Ishikawa (cell line): ENCODE results near the gene SIGLEC12.

ENCODE experiments used
- CREB1 ChIP-seq: IDR thresholded peaks from 2 replicates; pipeline ENCODE4 v1.6.1; 2012; ENCODE audit warnings: low read depth
- EGR1 ChIP-seq: IDR thresholded peaks from 2 replicates; pipeline ENCODE4 v1.6.1; 2012
- EP300 ChIP-seq: IDR thresholded peaks from 2 replicates; pipeline ENCODE4 v1.6.1; 2012; ENCODE audit warnings: borderline replicate concordance
- FOXM1 ChIP-seq: IDR thresholded peaks from 2 replicates; pipeline ENCODE4 v1.6.1; 2012; ENCODE audit warnings: low read depth, borderline replicate concordance
- NFIC ChIP-seq: IDR thresholded peaks from 2 replicates; pipeline ENCODE4 v1.6.1; 2012
- RAD21 ChIP-seq: IDR thresholded peaks from 2 replicates; pipeline ENCODE4 v1.6.1; 2012; ENCODE audit warnings: low read depth
- TAF1 ChIP-seq: IDR thresholded peaks from 2 replicates; pipeline ENCODE4 v1.6.1; 2012; ENCODE audit warnings: low read depth, mild to moderate bottlenecking
- TCF12 ChIP-seq: IDR thresholded peaks from 2 replicates; pipeline ENCODE4 v1.6.1; 2012; ENCODE audit warnings: low read depth
- TEAD4 ChIP-seq: IDR thresholded peaks from 2 replicates; pipeline ENCODE4 v1.6.1; 2012
- YY1 ChIP-seq: IDR thresholded peaks from 2 replicates; pipeline ENCODE4 v1.6.1; 2012; ENCODE audit warnings: low read depth
- ZBTB7A ChIP-seq: IDR thresholded peaks from 2 replicates; pipeline ENCODE4 v1.6.1; 2012; ENCODE audit warnings: low read depth
- TF ChIP-seq, protein P1 (sequence below): IDR thresholded peaks from 2 replicates; pipeline ENCODE4 v1.6.1; 2012
- TF ChIP-seq, protein P2 (sequence below): IDR thresholded peaks from 2 replicates; pipeline ENCODE4 v1.6.1; 2012; ENCODE audit warnings: low read depth, mild to moderate bottlenecking
- TF ChIP-seq, protein P3 (sequence below): IDR thresholded peaks from 2 replicates; pipeline ENCODE4 v1.6.1; 2012

The SIGLEC12 gene

DNA sequence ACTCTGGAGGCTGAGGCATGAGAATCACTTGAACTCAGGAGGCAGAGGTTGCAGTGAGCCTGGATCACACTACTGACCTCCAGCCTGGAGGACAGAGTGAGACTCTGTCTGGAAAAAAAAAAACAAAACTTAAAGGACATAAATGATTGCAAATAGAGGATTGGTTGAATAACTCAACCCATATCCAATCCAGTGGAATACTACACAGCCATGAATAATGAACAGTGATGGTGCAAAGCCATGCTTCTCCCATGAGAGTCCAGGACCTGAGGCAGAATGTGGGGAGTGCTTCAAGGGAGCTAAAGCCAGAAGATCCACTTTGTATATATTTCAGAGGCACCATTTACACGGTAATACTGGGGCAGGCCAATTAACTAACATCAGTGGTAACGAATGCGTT, 25.4 kb downstream of the SIGLEC12 start:
- TF ChIP-seq EGR1 = no peak
- no peak for TF ChIP-seq FOXM1
- TF ChIP-seq TCF12 = no peak
- TF ChIP-seq CREB1 = no peak
- no peak for TF ChIP-seq YY1
- TF ChIP-seq, protein P1, sequence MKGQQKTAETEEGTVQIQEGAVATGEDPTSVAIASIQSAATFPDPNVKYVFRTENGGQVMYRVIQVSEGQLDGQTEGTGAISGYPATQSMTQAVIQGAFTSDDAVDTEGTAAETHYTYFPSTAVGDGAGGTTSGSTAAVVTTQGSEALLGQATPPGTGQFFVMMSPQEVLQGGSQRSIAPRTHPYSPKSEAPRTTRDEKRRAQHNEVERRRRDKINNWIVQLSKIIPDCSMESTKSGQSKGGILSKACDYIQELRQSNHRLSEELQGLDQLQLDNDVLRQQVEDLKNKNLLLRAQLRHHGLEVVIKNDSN = no peak

DNA sequence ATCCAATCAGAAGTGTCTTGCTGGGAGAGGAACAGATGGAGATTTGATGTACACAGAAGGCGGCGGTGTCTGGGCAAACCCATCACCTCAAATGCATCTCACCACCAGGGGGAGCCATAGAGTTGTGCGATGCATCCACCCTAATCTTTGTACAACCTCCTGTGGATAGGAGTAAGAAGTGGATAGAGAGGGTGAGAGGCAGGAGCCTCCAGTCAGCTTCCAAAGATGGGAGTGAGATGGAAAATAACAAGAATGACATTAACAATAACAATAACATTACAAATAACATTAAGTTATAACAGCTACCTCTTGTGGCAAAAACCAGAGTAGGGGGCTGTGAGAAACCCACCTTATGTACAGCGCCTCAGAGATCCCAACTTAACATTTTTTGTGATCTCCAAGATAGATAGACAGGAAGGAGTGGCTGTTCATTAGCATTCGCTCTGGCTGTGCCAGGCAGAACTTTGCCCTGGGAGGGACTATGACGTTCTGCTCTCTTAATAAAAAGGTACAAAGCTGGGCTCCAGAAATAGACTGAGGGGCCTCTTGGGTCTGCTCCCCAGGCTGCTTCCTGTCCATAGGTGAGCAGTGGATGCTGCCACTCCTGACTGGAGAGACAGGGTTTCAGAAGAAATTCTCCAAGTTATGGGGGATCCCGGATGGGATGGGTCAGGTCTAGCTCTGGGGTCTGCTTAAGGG, 28.4 kb downstream of the SIGLEC12 start:
- TF ChIP-seq FOXM1 (no peak), RAD21 (peak; percentile 65)

DNA sequence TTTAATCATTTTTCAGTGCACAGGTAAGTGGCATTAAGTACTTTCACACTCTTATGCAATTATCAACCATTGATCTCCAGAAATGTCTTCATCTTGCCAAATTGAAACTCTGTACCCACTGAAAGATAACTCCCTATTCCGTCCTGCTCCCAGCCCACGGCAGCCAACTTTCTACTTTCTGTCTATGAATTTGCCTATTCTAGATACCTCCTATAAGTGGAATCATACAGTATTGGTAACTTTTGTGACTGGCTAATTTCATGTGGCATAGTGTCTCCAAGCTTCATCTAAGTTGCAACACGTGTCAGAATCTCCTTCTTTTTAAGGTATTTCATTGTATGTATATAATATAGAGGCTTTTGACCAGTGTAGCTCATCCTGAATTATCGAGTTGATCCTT, 29.0 kb downstream of the SIGLEC12 start:
- no peak for TF ChIP-seq NFIC
- no peak for TF ChIP-seq CREB1

DNA sequence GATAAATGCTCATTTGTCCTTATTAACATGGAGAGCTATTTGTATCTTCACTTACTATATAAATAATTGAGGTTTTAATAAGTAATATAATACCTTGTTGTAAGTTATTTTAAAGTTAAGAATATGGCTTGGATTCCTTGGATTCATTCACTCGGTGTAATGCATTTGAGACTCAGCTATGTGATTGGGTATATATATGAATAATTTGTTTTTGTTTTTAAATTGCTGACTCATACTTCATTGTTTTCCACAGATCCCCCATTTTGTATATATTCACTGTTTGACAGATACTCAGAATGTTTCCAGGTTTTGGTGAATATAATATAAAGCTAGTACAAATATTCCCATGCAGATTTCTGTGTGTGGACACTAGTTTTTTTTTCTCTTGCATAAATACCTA, 30.1 kb downstream of the SIGLEC12 start:
- TF ChIP-seq TCF12 (no peak), RAD21 (no peak), TAF1 (no peak), TEAD4 (no peak), CREB1 (no peak)
- TF ChIP-seq, protein P1 = no peak

DNA sequence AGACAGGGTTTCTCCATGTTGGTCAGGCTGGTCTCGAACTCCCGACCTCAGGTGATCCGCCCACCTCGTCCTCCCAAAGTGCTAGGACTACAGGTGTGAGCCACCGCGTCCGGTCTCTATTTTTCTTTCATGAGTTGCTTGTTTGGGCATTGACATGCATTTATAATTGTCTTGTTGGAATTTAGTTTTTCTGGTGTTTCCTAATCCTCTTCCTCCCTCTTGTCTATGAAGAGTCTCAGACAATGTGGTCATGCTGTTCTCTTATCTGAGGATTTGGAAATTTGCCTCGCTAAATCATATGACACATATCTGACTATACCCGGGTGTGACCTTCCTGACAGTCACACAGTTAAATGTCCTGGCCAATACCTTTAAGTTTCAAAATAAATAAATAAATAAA, 30.6 kb downstream of the SIGLEC12 start:
- TF ChIP-seq, protein P2, sequence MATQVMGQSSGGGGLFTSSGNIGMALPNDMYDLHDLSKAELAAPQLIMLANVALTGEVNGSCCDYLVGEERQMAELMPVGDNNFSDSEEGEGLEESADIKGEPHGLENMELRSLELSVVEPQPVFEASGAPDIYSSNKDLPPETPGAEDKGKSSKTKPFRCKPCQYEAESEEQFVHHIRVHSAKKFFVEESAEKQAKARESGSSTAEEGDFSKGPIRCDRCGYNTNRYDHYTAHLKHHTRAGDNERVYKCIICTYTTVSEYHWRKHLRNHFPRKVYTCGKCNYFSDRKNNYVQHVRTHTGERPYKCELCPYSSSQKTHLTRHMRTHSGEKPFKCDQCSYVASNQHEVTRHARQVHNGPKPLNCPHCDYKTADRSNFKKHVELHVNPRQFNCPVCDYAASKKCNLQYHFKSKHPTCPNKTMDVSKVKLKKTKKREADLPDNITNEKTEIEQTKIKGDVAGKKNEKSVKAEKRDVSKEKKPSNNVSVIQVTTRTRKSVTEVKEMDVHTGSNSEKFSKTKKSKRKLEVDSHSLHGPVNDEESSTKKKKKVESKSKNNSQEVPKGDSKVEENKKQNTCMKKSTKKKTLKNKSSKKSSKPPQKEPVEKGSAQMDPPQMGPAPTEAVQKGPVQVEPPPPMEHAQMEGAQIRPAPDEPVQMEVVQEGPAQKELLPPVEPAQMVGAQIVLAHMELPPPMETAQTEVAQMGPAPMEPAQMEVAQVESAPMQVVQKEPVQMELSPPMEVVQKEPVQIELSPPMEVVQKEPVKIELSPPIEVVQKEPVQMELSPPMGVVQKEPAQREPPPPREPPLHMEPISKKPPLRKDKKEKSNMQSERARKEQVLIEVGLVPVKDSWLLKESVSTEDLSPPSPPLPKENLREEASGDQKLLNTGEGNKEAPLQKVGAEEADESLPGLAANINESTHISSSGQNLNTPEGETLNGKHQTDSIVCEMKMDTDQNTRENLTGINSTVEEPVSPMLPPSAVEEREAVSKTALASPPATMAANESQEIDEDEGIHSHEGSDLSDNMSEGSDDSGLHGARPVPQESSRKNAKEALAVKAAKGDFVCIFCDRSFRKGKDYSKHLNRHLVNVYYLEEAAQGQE = no peak
- TF ChIP-seq TAF1 (no peak), TEAD4 (no peak), RAD21 (no peak)

DNA sequence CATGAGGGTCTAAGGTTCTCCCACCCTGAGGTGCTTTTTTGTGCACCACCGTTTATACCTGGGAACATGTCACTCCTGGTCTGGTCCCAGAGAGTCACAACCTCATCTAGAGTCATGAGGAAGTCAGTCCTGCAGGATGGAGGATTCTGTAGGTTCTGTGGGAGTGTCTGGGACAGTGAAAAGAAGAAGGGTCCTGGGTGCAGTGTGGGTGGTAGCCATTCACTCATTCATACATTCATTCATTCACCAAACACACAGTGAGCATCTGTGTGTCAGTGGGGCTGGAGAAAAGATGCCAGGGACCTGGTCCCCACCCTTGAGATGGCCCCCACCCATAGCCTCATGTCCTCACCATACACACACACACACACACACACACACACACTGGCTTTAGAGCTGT, 32.0 kb downstream of the SIGLEC12 start:
- no peak for TF ChIP-seq TAF1
- TF ChIP-seq, protein P1 = no peak
- TF ChIP-seq EP300 = no peak
- TF ChIP-seq TCF12 = no peak
- TF ChIP-seq FOXM1 = no peak
- no peak for TF ChIP-seq TEAD4
- TF ChIP-seq, protein P3, sequence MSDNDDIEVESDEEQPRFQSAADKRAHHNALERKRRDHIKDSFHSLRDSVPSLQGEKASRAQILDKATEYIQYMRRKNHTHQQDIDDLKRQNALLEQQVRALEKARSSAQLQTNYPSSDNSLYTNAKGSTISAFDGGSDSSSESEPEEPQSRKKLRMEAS = no peak
- TF ChIP-seq YY1 = no peak
- TF ChIP-seq ZBTB7A = no peak
- TF ChIP-seq, protein P2 = no peak
- no peak for TF ChIP-seq EGR1
- TF ChIP-seq NFIC = no peak

DNA sequence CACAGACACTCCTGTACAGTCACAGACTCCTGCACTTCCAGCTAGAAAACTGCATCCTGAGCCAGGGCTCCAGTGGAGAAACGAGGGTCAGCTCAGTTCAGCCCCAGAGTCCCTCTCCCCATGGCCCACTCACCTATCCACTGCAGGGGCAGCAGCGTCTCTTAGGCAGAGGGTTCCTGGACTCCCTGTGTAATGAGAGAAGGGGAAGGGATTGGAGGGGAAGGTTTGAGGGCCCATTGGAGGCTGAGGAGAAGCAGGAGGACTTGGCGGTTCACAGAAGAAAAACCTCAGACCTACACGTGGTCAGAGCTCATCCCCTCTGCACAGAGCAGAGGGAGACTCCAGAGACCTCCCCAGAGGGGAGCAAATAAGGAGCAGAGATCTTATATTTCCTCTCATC, 32.4 kb downstream of the SIGLEC12 start:
- no peak for TF ChIP-seq EGR1
